MM.1S (cell line): ENCODE data around the gene DENND1A.

Experiments
- DNase-seq: peaks from one replicate; pipeline ENCODE4 v3.0.0-alpha.2; 2015
- H2AFZ ChIP-seq: fragments of 300-600 bp; sonication (generic); 2 replicates; pipeline ENCODE4 v1.6.0; 2016; ENCODE audit warnings: antibody characterized with exemption, low read length
- H3F3A ChIP-seq: fragments of 300-600 bp; sonication (generic); 2 replicates; pipeline ENCODE4 v1.6.1; 2016; ENCODE audit warnings: mild to moderate bottlenecking, antibody characterized with exemption, low read length, moderate library complexity, mixed read lengths; ENCODE audit not compliant: insufficient read depth
- H3K27ac ChIP-seq: fragments of 300-600 bp; sonication (generic); 2 replicates; pipeline ENCODE4 v1.5.1; 2016; ENCODE audit warnings: mild to moderate bottlenecking, low read length
- H3K27me3 ChIP-seq: fragments of 300-600 bp; sonication (generic); replicated peaks from 2 replicates; pipeline ENCODE4 v1.6.0; 2016; ENCODE audit warnings: low read length; ENCODE audit not compliant: insufficient read depth
- H3K36me3 ChIP-seq: fragments of 300-600 bp; sonication (generic); replicated peaks from 2 replicates; pipeline ENCODE4 v1.6.1; 2016; ENCODE audit warnings: mild to moderate bottlenecking, low read length, mixed read lengths; ENCODE audit not compliant: insufficient read depth
- H3K4me1 ChIP-seq: fragments of 300-600 bp; sonication (generic); 2 replicates; pipeline ENCODE4 v1.6.1; 2016; ENCODE audit warnings: low read length, mixed read lengths
- H3K4me2 ChIP-seq: fragments of 300-600 bp; sonication (generic); 2 replicates; pipeline ENCODE4 v1.6.0; 2016; ENCODE audit warnings: low read depth, low read length
- H3K4me3 ChIP-seq: fragments of 300-600 bp; sonication (generic); 2 replicates; pipeline ENCODE4 v1.5.1; 2016; ENCODE audit warnings: low read length, mixed read lengths
- H3K79me2 ChIP-seq: fragments of 300-600 bp; sonication (generic); 2 replicates; pipeline ENCODE4 v1.6.1; 2016; ENCODE audit warnings: mixed run types, low read length, mixed read lengths
- H3K9ac ChIP-seq: fragments of 300-600 bp; sonication (generic); 2 replicates; pipeline ENCODE4 v1.6.1; 2016; ENCODE audit warnings: low read length, mixed read lengths
- H3K9me2 ChIP-seq: fragments of 300-600 bp; sonication (generic); replicated peaks from 2 replicates; pipeline ENCODE4 v1.6.1; 2016; ENCODE audit warnings: mild to moderate bottlenecking, low read length, mixed read lengths; ENCODE audit not compliant: insufficient read depth
- H3K9me3 ChIP-seq: fragments of 300-600 bp; sonication (generic); replicated peaks from 2 replicates; pipeline ENCODE4 v1.6.1; 2016; ENCODE audit warnings: mild to moderate bottlenecking, low read length, mixed read lengths; ENCODE audit not compliant: insufficient read depth
- H4K20me1 ChIP-seq: fragments of 300-600 bp; sonication (generic); 2 replicates; pipeline ENCODE4 v1.6.1; 2016; ENCODE audit warnings: mild to moderate bottlenecking, low read length, moderate library complexity, mixed read lengths; ENCODE audit not compliant: insufficient read depth
- CTCF ChIP-seq: fragments of 300-600 bp; sonication (generic); IDR thresholded peaks from 2 replicates; pipeline ENCODE4 v1.5.1; 2016; ENCODE audit warnings: antibody characterized with exemption, low read length, mixed read lengths
- EZH2 ChIP-seq: fragments of 300-600 bp; sonication (generic); optimal IDR thresholded peaks from 2 replicates; pipeline ENCODE3; 2017; ENCODE audit warnings: low read depth, mild to moderate bottlenecking, antibody characterized with exemption, low read length, mixed read lengths
- EZH2phosphoT487 ChIP-seq: fragments of 300-600 bp; sonication (generic); IDR thresholded peaks from 2 replicates; pipeline ENCODE4 v1.6.1; 2018; ENCODE audit warnings: antibody characterized with exemption, low read length

Gene DENND1A

GRCh38 chr9:123687246-123687751, 242.6 kb downstream of the DENND1A start:
- Histone ChIP-seq H3K79me2 (peaks cover 4% of the 10 kb centered on the region; the same call in 1 of the 2 replicates), H3K9ac (peak overlapping the region; percentile 33; the same call in 1 of the 2 replicates), H2AFZ (0 out of 2 replicates have a peak overlapping the region, but pooled peaks have one; percentile 29), H3K9me2 (no peaks in the 10 kb centered on the region), H3K4me3 (peak overlapping the region; percentile 30; the same call in 1 of the 2 replicates), H3K27ac (peak overlapping the region; percentile 82), H3K27me3 (no peaks in the 10 kb centered on the region), H3K36me3 (no peaks in the 10 kb centered on the region), H3F3A (peaks cover 19% of the 10 kb centered on the region), H3K9me3 (no peaks in the 10 kb centered on the region), H3K4me1 (peaks cover 43% of the 10 kb centered on the region), H4K20me1 (no peaks in the 10 kb centered on the region), H3K4me2 (peak overlapping the region; percentile 78)
- DNase-seq: peak; percentile 85
- no peak for TF ChIP-seq EZH2
- TF ChIP-seq CTCF: no peak
- TF ChIP-seq EZH2phosphoT487: no peak

- Histone ChIP-seq H3K9me2 (no peaks in the 10 kb centered on the region), H2AFZ (no peak overlapping the region), H3K9me3 (no peaks in the 10 kb centered on the region), H3K79me2 (peaks cover 4% of the 10 kb centered on the region; the same call in 1 of the 2 replicates), H3K27ac (peak overlapping the region; percentile 82), H3K36me3 (no peaks in the 10 kb centered on the region), H3F3A (peaks cover 19% of the 10 kb centered on the region), H3K9ac (peak overlapping the region; percentile 33; the same call in 1 of the 2 replicates), H3K4me2 (peak overlapping the region; percentile 78; the same call in 1 of the 2 replicates), H3K27me3 (no peaks in the 10 kb centered on the region), H3K4me3 (peak overlapping the region; percentile 30; the same call in 1 of the 2 replicates), H3K4me1 (peaks cover 43% of the 10 kb centered on the region), H4K20me1 (no peaks in the 10 kb centered on the region)
- TF ChIP-seq CTCF (no peak), EZH2phosphoT487 (no peak), EZH2 (no peak)
- no peak for DNase-seq
These were observed 243.1 kb downstream of the DENND1A start for GRCh38 chr9:123686829-123687192.

DNA sequence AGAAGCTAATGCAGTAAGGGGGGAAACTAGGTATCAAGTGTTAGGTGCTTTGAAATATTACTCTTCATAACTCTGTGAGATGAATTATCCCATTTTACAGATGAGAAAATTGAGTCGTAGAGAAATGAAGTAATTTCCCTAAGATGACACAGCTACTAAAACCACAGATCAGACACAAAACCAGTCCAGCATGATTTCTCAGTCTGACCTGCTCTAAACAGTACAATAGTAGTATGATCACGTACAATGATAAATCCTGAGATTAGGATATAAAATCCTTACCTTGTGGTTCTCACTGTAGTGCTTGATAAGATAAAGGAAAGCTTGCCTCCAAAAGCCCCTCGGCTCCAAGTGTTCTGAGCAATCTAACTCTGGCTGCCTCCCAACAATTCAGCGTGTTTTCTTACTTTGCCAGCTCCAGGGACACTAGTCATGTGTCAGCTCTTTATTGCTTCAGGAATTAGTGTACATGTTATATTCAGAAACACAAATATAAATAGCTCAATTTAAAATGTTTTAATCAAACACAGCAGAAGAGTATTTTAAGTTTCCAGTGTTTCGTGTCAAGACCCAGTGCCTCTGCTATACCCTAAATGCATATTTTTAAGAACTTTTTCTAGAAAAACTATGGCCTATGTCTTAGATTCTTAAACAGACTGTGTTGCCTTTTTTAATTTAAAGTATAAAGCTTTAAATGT, 243.6 kb downstream of the DENND1A start:
- no peaks in the 10 kb centered on the region for H3K9me2 ChIP-seq
- H3K9me3 ChIP-seq: no peaks in the 10 kb centered on the region
- no peak for DNase-seq
- no peaks in the 10 kb centered on the region for H3K27me3 ChIP-seq
- TF ChIP-seq EZH2 (no peak), EZH2phosphoT487 (no peak), CTCF (no peak)
- H3K27ac ChIP-seq: peak overlapping the region; percentile 82; the same call in 1 of the 2 replicates
- peak overlapping the region; percentile 78; the same call in 1 of the 2 replicates for H3K4me2 ChIP-seq
- no peak overlapping the region for H2AFZ ChIP-seq
- no peaks in the 10 kb centered on the region for H4K20me1 ChIP-seq
- peaks cover 19% of the 10 kb centered on the region for H3F3A ChIP-seq
- H3K4me3 ChIP-seq: no peak overlapping the region
- H3K36me3 ChIP-seq: no peaks in the 10 kb centered on the region
- H3K9ac ChIP-seq: no peak overlapping the region
- H3K79me2 ChIP-seq: peaks cover 4% of the 10 kb centered on the region; the same call in 1 of the 2 replicates
- peaks cover 43% of the 10 kb centered on the region for H3K4me1 ChIP-seq
